ENCODE data around the gene BPHL.
"Not testable (repeated sequence)": the region's sequence is repeated elsewhere in the genome, so short reads cannot be mapped to it uniquely, and the experiment has no call there.

The BPHL gene

GRCh38 chr6:3124667-3125066 is 6.2 kb downstream of the BPHL start:
- no peak for DNase-seq

GRCh38 chr6:3125815-3126214 is 7.3 kb downstream of the BPHL start:
- DNase-seq, result no peak

DNA sequence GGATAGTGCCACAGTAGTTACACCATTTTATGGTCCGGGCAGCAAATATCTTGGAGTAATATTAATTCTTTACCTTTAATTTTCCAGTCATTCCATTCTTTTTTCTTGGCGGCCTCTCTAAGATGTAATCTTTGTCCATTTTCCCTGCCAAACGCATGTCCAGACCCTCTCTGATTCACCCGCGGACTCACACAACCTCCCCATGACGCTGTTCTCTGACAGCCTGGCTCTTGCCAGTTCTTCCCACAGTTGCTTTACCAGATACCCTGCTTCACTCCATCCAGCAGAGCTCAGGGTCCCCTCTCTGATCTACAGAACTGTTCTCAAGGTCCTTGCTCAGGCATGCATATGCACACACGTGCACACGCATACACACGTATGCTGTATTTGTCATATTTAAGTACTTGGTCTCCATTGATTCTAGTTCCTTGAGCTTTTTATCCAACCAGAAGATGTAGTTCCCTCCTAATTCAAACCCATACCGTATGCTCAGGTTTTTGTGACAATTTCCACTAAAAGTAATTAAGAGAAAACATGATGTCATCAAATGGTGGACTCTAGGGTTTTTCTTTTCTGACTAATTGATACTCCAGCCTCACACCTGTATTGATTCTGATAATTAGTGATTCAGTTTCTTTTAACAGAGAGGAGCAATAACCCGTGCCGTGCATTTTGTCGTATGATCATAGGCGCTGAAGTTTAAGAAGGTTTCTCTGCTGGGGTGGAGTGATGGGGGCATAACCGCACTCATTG is 10.0 kb downstream of the BPHL start:
- no peak for DNase-seq

DNA sequence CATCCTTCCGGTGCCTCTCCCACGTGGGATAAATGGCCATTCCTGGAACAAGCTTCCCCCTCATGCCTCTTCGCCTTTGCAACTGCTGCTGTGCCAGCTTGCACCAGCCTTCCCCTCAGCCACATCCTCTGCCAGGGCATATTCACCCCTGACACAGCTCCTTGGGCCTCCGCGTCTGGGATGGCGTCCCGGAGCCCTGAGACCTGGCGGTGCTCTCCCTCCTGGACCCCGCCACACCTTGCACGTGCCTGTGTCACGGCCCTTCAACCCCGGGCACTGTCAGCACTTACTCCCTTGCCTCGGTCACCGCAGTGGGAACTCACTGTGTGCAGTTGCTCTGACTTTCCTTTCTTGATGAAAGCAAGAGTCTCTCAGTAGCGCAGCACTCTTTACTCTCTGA is 13.2 kb downstream of the BPHL start:
- DNase-seq, result no peak

DNA sequence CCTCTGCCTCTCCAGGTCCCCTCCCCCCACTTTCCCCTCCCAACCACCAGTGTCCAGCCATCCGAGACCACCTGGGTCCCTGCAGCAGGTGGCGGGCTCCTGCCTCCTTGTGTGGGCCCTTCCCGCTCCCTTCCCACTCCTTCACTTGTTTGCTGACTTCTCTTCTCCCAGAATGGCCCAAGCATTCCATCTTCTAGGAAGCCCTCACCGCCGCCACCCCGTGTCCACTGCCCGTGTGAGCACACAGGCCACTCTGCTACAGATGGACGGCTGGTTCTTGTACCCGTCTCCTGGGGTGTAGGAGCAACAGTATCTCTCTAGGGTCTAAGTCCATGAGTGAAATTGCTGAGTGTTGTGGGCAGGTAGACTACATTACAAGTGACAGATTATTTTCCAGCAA is 15.0 kb downstream of the BPHL start:
- no peak for DNase-seq

DNA sequence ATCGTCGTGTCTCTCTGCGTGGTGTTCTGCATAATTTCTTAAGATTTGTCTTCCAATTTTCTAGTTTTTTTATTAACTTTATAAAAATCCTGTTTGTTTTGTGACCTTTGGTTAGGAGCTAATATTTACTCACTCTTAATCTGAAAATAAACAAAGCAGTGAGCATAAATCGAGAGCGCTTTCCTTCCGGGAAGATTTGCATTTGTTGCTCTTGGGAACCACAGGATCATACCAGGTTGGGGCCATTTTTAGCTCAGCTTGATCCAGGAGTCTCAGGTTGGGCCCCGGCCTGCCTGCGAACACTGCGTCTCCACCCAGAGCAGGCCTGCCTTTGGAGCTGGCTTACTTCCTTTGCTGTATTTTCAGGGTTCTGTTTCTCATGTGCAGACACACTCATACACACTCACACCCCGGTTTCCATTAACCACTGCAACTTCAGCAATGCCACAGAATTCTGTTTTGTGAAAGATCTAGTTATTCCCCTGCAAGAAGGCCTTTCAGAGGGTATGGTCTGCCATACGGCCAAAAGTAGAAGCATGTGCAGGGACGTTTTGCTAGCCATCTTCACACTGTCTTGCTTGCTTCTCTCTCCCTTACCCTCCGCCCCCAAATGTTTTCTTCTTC is 17.3 kb downstream of the BPHL start:
- DNase-seq, result no peak

DNA sequence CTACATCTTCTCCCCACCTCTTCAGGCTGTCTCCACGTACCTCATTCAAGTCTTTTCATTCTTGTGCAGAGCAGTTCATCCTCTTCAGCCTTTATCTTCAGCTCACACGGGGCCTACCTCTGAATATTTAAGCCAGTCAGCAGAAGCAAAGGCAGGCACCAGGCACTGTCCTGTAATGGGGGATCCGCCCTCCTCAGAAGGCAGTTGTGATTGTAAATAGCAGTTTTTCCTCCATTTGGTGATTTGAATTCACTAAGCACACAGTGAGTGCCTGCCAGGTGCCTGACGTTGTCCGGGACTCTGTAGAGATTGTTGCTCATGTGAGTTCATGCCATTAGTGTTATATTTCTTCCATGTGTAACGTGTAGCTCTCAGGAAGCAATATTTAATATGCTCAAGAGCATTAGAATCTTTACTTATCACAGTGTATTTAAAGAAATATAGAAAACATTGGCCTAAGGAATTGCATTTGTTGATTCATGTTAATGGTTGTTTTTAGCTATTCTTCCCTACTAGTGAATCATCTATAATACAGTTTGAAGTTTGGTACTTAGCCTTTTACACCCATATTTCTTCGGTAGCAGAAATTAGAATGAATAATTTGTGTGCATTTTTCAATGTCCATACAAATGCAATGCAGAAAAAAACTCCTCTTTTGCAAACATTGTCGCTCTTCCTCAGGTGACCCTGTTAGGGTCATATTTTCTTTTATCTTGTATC is 17.9 kb downstream of the BPHL start:
- no peak for DNase-seq

DNA sequence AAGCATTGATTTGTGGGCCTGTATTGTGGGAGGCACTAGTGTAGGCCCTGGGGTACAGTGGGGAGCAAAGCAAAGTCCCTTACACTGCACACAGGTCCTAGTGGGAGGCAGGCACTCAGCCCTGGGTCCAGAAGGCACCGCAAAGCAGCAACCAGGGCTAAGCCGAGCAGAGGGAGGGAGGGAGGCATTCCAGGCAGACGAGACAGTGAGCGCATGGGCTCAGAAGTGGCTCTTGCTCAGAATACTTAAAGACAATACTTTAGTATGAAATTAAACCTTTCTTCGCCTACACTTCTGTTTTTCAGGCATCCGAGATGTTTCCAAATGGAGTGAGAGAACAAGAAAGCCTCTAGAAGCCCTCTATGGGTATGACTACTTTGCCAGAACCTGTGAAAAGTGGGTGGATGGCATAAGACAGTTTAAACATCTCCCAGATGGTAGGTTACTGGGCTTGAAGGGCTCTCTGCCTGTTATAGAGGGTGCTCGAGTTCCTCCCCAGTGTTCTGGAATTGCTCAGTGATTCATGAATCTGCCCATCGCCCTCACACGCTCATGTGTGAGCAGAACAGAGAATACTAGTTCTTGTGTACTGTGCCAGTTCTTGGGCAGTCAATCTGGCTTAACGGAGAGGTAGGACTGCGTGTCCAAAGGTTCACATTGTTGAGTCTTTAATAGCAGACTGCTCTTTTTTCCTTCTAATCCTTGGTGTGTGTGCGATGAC is 18.7 kb downstream of the BPHL start:
- DNase-seq, result no peak

GRCh38 chr6:3137873-3138272 is 19.4 kb downstream of the BPHL start:
- DNase-seq, result not testable (repeated sequence)

DNA sequence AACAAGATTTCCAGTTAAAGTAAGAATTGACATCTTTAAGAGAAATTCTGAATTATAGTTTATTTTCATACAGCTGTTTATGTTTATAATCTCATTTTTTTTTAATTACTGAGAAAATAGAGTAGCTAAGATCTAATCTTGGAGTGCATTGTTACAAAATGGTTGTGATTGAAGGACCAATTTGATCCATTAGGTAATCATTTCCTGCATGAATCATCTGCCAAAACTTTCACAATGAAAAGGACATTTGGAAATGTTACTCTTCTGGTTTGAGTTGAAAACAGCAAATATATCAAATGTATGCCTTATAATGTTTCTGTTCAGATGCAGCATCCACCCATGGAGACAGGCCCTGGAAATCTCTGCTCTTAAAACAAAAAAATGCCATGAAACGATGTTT is 19.8 kb downstream of the BPHL start:
- DNase-seq, result no peak

- peak; percentile 64 for DNase-seq
Observed at GRCh38 chr6:3139090-3139903, 20.8 kb downstream of the BPHL start.

GRCh38 chr6:3140201-3140600 is 21.7 kb downstream of the BPHL start:
- no peak for DNase-seq

GRCh38 chr6:3142536-3142935 is 24.0 kb downstream of the BPHL start:
- no peak for DNase-seq

DNA sequence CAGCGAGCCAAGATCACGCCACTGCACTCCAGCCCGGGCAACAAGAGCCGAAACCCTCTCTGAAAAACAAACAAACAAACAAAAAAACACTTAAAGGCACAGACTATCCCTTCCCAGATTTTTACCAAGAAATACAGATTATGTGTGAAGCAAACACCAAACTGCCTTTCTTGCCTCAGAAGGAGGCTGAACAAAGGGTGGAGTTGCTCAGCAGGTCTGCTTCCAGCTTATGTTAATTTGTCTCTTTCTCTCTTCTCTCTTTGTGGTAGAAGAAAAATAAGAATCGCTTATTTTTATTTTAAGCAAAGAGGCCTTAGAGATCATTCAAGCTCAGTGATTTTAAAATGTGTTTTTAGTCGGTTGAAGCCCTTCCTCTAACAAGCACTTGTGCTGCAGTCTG is 24.6 kb downstream of the BPHL start:
- no peak for DNase-seq

DNA sequence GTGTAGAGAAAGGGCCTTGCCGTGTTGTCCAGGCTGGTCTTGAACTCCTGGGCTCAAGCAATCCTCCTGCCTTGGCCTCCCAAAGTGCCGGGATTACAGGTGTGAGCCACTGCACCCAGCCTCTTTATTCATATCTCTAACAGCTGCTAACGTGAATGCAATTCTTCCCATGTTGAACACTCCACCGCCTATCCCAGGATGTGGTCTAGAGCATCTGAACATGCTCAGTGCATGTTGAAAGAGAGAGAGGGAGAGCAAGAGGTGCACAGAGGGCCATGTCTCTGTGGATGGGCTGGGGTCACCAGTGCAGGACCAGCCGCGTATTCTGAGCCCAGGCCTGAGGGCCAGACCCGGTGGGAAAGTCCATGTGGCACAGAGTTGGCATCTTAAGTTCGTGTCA is 26.1 kb downstream of the BPHL start:
- DNase-seq, result no peak

GRCh38 chr6:3147914-3148757 is 29.6 kb downstream of the BPHL start:
- peak; percentile 80 for DNase-seq

DNA sequence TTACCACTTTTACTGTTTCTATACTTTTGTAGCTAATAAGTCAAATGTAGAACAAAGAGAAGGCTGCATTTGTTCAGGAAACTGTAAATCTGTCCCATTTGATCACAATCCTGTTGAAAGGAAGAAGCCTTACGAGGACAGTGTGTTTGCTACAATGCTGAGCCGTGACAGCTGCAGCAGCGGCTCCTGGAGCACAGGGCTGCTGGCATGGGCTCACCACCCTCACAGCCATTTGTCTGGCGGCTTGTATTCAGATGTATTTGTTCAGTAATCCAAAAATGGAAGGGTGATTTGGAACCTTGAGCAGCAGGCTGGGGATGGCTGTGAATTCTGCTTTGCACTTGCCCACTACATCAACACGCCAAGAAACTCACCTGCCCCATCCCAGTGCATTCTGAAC is 33.2 kb downstream of the BPHL start:
- DNase-seq, result no peak

DNA sequence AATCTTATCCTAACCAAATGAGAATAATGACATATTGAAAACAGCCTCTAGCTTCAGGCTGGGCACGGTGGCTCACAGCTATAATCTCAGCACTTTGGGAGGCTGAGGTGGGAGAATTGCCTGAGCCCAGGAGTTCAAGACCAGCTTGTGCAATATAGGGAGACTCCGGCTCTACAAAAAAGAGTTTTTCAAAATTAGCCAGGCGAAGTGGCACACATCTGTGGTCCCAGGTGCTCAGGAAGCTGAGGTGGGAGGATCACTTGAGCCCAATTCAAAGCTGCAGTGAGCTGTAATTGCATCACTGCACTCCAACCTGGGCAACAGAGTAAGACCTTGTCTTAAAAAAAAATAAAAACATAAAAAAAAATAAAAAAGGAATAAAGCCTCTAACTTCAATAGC is 34.2 kb downstream of the BPHL start:
- no peak for DNase-seq

DNA sequence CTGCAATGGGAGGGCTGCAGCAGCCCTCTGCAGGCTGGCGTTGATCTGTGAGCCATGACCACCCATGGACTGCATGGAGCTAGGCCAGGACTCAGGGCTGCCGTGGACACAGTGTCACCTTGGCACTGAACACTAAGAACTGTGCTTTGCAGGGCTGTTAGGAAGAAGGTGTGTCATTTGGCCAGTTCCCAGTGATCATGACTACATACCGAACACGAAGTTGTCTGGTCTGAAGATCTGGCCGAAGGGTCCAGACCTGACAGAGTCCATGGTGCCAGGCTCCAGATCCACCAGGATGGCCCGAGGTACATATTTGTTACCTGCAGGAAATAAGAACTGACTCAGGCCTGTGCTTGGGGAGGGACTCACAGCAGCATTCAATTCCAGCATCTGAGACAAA is 36.9 kb downstream of the BPHL start:
- not testable (repeated sequence) for DNase-seq

DNA sequence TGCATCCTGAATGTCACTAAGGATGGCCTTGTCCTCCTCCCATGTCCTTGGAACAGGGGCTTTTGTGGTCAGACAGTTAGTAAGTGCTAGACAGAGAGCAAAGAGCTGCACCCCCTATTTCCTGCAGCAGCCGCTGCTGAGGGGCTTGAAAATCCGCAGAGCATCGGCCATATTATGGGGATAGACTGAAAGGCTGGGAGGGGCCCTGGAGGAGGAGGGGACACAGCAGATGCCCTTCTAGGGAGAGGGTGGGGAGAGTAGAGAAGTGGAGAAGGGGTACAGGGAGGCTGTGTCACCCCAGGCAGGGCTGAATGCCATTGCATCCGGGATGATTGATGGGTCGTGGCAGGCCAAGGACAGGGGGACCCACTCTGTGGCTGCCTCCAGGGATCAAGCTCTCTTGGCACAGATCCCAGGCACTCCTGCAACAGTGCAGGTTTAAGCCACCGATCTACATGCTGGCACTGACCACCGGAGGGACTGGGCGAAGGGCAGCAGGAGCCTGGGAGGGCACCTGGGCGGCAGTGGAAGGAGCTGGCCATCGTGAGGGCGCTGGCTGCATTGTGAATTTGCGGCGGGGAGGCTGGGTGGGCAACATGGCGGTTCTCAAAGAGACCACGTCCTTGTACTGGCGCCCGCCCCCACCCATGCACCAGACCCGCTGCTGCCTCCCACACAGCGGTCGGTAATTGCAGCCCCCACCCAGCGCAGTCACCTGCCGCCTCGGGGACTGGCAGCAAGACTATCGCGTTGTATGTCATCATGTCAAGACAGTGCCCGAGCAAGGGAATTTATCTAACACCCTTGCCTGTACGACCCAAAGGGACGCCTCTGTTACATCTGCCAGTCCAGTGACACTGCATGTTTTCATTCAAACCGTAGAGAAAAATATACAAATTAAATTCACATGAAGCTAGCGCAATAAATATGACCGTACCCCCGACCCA is 37.9 kb downstream of the BPHL start:
- DNase-seq, result peak; percentile 63
